NCI-H526 (cell line): ENCODE results near the gene NTRK1.
A peak's percentile ranks its signal among the peaks of the same experiment; 100 is the strongest.

Experiments
- DNase-seq, 2 experiments: peaks; one replicate each; lab custom pipeline; 2025; lab: John Stamatoyannopoulos, UW

NTRK1 gene

GRCh38 chr1:156881101-156881500, 20.4 kb downstream of the NTRK1 start:
- DNase-seq, result no peak

- no peak for DNase-seq
Measured at GRCh38 chr1:156881663-156882062, 21.0 kb downstream of the NTRK1 start.

GRCh38 chr1:156882543-156882942, 21.9 kb downstream of the NTRK1 start:
- no peak for DNase-seq

DNA sequence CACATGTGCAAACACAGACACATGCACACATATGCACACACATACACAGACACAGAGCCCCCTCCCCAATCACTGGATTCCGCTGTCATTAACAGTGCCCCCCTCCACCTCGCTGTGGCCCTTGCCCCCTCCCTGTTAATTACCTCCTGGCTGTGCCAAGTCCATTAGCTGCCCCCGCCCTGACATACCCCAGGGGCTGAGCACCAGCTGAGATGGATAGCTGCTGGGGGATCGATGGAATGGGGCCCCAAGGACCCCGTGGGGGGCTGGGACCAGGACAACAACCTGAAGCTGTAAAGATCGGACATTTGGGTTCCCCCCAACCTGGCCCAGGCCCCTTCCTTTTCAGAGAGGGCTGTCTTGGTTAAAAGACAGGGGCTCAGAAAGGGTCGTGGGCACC, 23.3 kb downstream of the NTRK1 start:
- no peak for DNase-seq

- DNase-seq, result no peak
Measured at GRCh38 chr1:156884560-156885184, 24.0 kb downstream of the NTRK1 start.

DNA sequence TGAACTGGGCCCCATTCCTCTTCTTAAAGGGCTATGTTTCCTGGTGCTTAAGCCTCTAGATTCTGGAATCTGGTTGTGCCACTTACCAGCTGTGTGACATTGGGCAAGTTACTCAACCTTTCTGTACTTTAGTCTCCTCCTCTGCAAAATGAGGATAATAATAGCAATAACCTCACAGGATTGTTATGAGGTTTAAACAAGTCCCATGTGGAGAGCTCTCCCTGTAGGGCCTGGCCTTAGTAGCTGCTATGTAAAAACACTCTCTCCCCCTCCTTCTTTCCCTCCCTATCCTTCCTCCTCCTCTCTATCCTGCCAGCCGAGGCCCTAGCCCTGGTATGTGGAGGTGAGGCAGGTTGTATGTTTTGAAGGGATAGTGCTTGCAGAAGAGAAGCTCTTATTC, 24.6 kb downstream of the NTRK1 start:
- DNase-seq, result no peak

DNA sequence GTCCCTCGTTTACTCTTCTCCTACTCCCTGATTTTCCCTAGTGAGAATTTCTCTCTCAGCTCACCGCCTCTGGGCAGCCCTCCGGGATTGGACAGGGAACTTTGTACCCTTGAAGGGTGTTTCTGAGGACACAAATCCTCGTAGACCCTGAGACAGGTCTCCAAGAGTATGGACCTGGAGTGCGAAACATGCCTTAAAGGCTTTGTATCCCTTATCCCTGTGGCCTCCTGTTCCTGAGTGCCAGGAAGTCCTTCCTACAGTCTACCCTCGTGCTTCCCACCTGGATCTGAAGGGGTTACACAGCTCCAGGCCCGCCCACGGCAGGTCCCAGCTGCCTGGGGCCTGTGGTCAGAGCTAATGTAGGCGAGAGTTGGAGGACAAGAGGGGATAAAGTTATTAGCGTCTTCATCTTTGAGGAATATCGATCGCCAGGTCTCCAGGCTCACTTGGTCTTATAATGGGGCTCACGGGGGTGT, 25.3 kb downstream of the NTRK1 start:
- no peak for DNase-seq

GRCh38 chr1:156886583-156887281, 26.1 kb downstream of the NTRK1 start:
- DNase-seq, result no peak

GRCh38 chr1:156887317-156887716, 26.7 kb downstream of the NTRK1 start:
- no peak for DNase-seq

- no peak for DNase-seq
Measured at GRCh38 chr1:156887734-156888133, 27.1 kb downstream of the NTRK1 start.

DNA sequence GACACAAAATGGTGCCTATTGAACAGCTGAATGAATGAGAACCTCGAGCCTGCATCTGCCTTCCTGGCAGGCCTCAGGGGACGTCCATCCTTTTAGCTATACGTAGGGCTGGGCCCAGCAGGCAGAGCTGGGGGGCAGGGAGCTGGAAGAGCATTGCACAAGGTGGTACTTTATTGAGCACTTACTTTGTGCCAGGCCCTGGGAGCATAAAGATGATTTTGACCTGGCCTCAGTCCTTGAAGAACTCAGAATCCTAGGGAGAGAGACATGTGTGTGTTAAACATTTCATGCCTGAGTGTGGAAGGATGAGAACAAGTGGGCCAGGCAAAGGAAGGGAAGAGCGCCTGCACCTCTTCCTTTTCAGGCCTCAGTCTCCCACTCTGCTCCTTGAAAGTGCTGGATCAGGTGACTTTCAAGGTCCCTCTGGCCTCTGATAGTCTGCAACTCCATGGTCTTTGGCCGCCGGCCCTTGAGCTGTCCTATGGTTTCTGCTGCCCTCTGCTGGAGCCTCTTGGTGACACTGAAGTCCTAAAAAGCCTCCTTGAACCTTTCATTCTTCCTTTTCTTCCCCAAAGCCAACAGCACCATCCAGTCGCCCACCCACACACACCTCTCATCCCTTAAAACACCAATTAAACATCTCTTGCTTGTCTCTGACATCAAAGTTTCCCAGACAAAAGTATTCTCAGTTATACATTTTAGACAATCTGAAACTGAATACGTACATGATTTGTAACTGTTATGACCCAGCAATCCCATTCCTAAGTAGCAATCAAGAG, 29.3 kb downstream of the NTRK1 start:
- DNase-seq, result peak; percentile 78 to 96

DNA sequence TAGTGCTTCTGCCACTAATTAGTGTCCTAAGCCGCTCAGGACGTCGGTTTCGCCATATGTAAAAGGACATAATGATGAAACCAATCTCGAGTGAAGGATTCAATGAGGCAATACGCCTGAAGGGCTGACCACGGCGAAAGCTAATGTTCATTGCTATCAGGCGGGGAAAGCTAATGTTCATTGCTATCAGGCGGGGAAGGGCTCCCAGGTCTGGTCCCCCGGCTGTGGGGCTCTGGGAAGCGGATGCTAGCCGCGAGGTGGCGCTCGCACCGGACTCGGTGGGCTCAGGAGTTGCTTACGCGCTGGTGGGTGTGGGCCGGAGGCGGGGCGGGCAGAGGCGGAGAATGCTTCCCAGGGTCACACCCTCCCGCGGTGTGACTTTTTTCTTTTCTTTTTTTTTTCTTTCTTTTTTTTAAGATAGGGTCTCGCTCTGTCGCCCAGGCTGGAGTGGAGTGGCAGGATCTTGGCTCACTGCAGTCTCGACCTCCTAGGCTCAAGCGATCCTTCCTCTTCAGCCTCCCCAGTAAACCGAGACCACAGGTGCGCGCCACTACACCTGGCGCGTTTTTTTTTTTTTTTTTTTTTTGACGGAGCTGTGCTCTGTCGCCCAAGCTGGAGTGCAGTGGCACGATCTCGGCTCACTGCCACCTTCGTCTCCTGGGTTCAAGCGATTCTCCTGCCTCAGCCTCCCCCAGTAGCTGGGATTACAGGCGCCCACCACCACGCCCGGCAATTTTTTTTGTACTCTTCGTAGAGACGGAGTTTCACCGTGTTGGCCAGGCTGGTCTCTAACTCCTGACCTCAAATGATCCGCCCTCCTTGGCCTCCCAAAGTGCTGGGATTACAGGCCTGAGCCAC, 31.8 kb downstream of the NTRK1 start:
- peak; percentile 82 to 99 for DNase-seq

DNA sequence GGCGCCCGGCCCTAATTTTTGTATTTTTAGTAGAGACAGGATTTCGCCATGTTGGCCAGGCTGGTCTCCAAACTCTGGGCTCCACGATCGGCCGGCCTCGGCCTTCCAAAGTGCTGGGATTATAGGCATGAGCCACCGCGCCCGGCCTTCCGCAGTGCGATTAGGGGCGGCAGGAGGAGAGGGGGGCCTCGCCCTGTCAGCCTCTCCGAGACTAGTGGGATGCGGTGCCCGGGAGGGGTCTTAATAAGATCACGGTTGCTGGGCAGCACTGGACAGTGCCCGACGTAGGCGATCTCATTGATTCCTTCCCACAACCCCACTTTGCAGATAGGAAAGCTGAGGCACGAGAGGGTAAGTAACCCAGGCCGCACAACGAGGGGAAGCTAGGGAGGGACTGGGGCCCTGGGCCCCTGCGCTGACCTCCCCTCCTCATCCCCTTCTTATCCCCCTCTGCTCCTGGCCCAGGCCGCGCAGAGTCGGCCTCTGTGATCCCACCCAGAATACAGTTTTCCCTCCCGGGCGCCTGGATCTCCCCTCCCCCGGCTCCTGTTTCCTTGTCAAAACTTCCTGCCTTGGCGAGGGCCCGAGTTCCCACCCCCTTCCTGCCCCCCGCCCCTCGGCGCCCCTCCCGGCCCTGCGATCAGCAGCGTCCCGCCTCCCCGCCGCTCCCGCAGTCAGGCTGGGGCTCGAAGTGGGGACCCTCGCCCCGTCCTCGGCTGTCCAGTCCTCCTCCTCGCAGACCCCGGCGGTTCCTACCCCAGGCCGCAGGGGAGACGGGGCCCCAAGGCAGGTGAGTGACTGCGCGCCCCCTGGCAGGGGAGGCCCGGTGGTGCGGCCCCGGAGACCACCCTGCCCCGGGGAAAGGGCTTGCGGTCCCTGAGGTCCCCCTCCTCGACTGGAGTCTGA, 32.6 kb downstream of the NTRK1 start, which contains the start of gene PEAR1:
Gene PEAR1, plus strand, starts transcription at position 671 of the 906 bp plus-strand sequence. CDS start 10,209 bp downstream, outside the sequence.
- no peak for DNase-seq

- no peak for DNase-seq
Measured at GRCh38 chr1:156894001-156894400, 33.3 kb downstream of the NTRK1 start.

DNA sequence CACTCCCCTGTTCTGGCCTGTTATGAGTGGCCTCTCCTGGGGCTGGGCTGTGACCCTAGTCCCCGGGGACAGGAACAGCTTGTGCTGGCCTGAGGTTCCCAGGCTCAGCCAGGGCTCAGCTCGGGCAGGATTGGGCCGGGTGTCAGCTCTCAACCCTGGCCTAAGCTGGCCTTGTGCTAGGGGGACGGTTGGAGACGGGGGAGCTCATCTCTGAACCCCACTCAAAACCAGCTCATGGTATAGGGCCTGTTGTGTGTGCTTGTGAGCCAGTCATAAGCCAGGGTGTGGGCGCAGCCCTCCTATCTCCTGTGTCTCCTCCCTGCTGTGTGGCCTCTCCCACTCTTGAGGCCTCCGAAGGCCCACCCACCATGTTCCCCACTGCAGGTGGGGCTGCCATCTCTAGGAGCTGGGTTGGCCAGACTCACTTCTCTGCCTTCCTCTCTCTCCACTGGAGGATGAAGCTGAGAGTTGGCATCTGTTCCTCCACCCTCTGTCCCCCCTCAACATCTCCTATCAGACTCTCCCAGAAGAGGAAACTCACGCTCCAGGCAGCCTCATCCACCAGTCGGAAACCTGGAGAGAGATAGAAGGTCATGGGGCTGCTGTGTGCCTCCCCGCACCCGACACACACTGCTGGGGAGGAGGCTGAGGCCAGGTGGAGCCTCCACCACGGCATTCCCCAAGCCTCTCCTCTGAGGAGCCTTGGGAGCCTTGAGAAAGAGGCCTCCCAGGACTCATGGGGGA, 34.2 kb downstream of the NTRK1 start:
- no peak for DNase-seq

GRCh38 chr1:156895455-156895812, 34.8 kb downstream of the NTRK1 start:
- DNase-seq, result no peak

GRCh38 chr1:156895927-156896326, 35.3 kb downstream of the NTRK1 start:
- no peak for DNase-seq

DNA sequence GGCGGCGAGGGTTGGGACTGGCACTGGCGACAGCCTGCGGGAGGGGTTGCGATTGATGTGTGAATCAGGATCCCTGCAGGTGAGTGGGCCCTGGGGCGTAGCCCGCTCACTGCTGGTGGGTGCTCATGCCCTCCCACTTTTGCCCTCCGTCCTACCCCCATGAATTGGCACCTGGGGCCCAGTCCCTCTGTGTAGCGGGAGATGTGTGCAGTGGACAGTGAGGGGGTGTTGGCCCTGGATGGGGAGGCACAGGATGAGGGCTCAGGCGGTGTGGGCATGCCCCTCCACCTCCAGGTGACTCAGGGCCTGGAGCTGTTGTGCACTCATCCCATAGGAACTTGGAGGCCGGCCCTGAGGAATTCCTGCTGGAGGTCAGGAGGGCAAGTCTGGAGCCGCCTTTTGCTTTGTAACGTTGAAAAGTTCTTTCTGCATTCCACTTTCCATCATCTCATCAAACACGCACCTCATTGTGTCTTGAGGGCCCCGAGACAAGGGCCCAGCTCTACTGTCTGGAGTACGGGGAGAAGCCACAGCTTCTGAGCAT, 35.9 kb downstream of the NTRK1 start:
- DNase-seq, result no peak

- DNase-seq, result no peak
Measured at GRCh38 chr1:156897078-156897825, 36.6 kb downstream of the NTRK1 start.
